Upper lobe of left lung (tissue), 6 donors: ENCODE data around the gene ITFG1. TPM values are rescaled to one million over a fixed set of nuclear protein-coding genes. Genes with fewer than 3 reads are reported as not detected.

ENCODE experiments used
- small RNA-seq, 4 donors: library from RNA; depleted of rRNA; stranded (forward); fragments of <200 nt; gene quantifications; one replicate each; pipeline ENCODE3, GENCODE V24; 2016
- total RNA-seq, 6 donors: library from RNA; depleted of rRNA in 4 of 6; stranded (reverse); fragments of >200 nt in 4 of 6; gene quantifications; one replicate each; pipeline versions ENCODE4 v1.1.0 to v1.2.1, GENCODE V29; 2016 to 2021
- donor health status: DM: no; HTN: no; CAD: no; lungs with moderate emphysema.
- donor health status: DM: no; HTN: yes; CAD: no; lungs with severe emphysema.

The ITFG1 gene
- total RNA-seq, 6 donors from 2014 or later = 23.7 to 58.1 (median 43.6) TPM

Small RNAs within 50 kb of the gene (small RNA-seq; reads per million reads assigned to genes)
- gene RF00019 = 0 reads per million in 4 donors
- gene RNA5SP425 = 0 reads per million in 4 donors

Other genes starting within 250 kb of the ITFG1 start
- gene PHKB, start 268 bp upstream of the ITFG1 start, total RNA-seq = 100 to 1,000 TPM in 2 of 6 donors, 10 to 100 TPM in 4; 63.0 to 135 (median 78.5) TPM